Umbilical cord (tissue), 2 donors: ENCODE measurements around the gene C2CD4D. TPM values are rescaled to one million over a fixed set of nuclear protein-coding genes. Genes with fewer than 3 reads are reported as not detected.

ENCODE experiments used
- DNase-seq: peaks from one replicate; pipeline ENCODE4 v3.0.0-alpha.2; 2015; ENCODE audit warnings: low spot score
- total RNA-seq: library from RNA; depleted of rRNA; stranded (reverse); fragments of >200 nt; gene quantifications from one replicate; pipeline ENCODE4 v1.2.3, GENCODE V29; 2014; ENCODE audit warnings: low replicate concordance; ENCODE audit not compliant: insufficient read depth

C2CD4D gene
- total RNA-seq, 1 donor from 2014 or later = not detected

DNA sequence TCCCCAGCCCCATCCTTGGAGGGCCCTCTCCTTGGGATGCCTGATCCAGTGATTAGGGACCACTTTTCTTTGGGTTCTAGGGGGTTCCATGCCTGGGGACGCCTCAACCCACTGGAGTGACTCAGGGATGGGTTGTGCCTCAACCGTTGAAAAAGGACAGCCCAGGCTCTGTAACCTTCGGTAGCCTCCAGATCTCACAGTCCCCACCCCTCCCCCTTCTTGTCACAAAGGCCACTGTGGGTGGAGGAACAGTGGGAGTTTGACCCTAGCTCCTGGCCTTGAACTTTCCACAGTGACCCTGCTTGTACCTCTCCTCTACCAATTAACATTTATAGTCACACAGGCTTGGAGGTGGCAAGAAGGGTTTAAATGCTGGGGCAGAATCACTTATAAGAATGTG, 5.4 kb downstream of the C2CD4D start:
- no peak for DNase-seq

DNA sequence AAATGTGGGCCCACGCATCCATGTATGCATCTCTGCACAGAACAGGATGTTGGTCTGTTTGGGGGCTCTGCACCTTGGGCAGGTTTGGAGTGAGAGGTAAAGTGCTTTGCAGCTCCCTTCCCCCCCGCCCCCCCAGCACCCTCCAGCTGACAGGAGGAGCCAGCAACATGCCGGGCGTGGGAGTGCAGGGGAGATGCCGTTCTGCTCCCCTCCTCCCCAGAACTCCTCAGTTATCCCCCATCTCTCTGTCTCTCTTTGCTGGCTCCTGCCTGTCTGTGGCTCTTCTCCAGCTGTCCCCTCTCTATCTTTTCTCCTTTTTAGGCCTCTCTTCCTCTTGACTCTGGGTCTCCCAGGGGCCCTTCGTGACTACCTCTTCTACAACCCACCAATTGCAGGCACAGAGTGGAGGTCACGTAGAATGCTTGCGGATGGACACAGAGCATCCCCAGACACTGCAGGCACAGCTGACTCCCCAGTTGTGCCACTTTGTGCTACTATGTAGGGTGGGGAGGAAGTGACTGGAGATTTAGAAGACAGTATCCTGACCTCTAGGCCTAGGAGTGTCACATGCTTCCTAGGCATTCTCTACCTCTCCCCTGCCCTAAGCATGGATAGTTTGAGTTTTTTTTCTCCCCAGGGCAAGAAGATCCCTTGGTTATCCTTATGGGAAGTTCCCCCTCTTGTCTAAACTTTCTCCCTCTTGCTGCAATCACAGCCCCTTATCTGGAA, 6.3 kb downstream of the C2CD4D start:
- no peak for DNase-seq

DNA sequence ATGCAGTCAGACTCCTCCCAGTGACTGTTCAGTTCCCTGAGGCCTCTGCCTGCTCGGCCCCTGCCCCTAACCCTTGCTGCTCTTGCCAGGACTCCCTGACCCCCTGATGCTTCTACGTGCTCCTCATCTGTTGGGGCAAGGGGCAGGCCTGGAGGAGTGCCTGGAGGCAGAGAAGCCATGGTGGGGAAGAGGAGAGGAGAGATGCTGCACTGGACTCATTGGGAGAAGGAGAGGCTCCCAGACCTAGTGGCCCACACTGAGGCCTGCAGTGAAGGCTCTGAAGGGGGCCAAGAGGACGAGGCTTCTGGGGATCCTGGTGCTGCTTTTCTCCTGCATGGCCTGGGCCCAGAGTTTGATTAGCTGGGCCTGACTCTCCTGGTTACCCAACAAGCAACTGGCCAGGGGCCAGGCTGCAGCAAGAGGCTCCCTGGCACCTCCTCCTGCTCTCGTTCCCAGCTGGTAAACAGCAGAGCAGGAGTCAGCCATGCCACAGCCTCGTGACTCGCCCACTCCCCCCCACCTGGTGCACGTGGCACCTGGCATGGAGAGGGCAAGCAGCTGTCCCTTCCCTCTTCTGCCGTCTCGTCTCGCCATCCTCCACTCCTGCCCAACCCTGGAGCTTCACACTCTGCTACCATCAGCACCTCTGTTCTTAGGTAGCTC, 7.2 kb downstream of the C2CD4D start:
- DNase-seq = no peak

DNA sequence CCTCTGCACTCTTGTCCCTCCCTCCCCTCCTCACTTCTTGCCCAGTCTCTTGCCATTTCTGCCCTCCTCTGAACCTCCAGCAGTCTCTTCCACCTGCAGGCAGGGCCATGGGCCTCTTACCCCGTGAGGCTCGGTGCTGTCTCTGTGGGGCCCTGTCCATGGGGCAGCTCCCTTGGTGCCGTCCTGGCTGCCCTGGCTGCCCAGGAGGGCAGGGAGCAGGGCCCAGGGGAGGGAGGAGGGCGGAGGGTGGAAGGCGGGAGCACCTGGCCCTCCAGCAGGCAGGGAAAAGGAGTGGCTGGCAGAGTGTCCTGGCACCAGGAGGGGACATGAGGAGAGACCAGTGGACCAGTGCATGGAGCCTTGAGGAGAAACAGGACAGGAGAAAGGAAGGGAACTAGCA, 8.0 kb downstream of the C2CD4D start, which contains the start of gene RORC:
RORC (minus strand) TSS at position 198 of the 400 bp plus-strand sequence; CDS start at position 160, 38 bp downstream.
- DNase-seq = no peak

DNA sequence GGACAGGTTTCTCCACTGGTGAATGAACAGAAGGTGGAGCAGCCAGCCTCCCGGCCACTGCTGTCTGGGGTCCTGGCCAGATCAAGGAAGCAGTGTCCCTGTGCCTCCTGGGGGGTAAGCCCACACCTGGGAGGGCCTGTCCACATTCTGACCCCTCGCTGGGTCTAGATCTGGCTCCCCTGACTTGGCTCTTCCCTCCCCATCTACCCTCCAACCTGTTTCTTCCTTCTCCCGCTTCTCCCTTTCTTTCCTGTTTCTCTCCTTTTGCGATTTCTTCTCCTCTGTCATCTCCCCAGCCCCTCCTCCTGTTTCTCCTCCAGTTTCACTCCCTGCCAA, 8.4 kb downstream of the C2CD4D start:
- no peak for DNase-seq

DNA sequence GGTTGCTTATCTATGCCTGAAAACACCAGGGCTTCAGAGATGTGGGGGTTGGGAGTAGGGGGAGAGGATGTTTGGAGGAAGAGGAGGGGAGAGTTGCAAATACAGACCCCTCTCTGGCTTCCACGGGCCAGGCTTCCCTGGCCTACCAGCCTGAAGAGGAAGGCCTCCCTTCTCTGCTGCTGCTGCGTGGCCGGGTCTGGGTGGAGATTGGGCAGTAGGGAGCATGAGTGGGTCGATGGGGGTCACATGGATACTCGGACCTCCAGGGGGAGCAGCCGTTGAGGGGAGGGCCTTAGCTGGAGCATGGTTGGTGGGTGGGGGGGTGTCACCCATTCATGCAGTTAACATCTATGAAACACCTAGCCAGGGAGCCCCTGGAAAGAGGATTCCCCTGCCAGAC, 9.6 kb downstream of the C2CD4D start:
- no peak for DNase-seq

DNA sequence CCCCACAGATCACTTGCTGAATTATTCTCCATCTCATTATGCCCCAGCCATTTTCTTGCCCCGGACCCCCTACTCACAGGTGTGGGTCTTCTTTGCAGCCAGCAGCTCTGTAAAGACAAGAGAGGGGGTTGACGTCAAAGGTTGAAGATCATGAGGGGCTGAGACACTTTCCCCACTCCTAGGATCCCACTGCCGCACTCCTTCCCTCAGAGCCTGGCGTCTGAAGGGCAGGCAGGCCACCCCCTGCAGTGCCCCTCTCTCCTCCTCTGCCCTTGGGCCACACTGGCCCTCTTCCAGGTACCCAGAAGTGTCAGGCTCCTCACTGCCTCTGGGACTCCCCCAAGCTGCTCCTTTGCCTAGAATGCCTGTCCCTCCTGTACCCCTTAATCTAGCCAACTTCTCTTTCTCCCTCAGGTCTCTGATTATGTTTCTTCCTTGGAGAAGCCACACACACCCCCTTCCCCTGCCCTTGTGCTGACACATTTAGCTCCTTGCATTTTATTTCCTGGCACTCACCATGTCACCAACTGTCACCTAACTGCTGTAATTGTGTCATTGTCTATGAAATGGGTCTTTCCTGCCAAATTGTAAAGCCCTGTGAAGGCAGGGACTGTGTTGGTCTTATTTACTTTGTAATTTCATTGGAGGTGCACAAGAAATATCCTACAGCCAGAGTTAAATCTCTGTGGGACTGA, 10.1 kb downstream of the C2CD4D start:
- no peak for DNase-seq

DNA sequence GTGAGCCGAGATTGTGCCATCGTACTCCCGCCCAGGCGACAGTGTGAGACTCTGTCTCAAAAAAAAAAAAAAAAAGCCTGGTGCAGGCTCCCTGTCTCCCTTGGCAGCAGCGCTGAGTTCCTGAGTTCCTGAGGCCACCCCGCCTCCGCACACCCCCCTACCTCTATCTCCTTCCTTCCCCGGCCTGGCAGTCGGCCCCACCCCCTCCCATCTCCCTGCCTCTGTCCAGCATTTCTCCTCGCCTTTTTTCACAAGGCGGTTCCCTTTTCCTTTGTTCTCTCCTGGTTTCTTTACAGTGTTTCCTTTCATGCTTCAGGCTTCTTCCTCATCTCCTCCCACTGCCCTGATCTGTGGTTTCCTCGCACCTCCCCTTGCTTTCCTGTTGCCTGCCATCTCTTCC, 10.7 kb downstream of the C2CD4D start:
- peak; percentile 58 for DNase-seq

DNA sequence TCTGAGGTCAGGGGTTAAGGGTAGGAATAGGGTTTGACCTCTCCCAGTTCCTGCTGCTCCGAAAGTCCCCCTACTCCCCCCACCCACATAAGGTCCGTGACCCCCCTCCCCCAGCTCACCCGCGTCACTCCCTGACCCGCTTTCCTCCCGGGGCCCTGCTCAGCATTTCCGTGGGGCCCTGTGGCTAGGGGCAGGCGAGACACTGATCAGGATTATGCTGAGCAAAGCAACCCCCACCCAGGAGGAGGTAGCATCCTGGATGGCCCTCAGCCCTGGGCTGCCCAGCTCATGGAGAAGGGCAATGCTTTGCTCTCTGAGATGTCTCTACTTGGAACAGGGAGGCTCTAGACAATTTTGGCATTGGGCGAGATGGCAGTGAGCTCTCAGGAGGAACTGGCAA, 11.8 kb downstream of the C2CD4D start:
- no peak for DNase-seq

DNA sequence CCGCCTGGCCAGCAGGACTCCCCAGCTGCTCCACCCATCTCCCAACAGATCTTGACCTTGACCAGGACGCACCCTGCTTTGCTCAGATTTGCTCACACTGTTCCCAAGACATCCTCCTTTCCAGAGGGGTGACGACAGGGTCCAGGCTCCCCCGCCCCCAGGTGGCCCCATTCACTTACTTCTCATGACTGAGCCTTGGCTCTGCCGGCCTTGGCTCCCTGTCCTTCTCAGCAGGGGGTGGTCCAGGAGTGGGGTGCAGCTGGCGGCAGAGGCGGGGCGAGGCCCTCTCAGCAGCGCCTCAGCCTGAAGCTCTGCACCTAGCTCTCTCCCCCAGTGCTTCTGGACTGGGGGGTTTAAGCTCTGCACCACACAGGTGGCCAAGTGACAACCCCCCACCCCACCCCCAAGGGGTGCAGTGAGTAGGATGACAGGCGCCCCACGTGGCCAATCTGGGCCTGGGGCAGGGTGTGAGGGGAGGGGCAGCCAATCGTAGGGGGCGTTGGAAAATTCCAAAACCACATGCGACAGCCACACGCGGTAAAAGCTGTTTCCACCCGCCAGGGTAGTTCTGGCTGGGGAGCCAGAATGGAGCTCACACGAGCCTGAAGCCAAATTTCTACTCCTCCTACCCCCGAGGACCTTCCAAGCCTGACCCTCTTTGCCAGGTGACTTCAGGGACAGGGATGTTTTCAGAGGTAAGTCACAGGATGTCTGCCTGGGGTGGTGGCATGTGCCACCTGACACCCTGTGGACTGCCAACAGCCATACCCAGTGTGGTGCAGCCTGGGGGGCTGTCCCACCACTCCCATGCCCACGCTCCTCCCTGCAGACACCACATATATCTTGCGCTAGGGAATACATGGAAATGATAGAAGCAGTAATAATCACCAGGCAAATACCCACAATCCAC, 13.6 kb downstream of the C2CD4D start:
- DNase-seq = no peak

DNA sequence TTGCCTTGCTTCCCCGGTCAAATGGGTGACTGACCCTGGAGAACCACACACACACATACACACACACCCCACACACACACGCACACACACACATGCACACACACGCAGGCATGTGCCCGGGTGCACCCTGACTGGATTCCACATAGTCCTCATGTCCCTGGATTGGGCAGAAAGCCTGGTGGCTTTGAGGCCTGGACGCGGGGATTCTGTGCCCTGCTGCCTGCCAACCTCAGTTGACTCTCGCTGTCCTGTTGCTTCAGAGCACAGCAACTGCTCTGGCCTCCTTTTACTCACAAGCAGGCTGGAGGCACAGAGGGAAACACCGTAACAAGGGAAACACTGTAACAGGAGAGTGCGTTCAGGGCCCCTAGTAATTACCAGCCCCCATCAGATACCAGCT, 14.4 kb downstream of the C2CD4D start:
- DNase-seq = no peak

DNA sequence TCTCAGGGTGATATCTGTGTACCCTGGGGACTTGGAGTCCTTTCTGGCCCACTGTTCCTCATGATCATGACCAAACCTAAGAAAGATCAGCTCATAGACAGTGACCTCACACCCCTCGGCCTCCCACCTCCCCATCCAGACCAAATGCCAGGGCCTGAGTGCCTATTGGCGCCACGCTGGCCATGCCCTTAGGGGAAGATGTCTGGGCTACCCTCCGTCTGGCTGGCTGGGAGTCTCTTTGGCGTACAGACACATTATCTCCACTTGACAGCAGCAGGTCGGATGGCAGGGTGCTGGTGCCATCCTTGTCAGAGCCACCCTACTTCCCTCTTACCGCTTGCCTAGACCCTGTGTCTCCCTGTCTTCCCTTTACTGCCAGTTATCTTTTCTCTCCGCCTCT, 16.4 kb downstream of the C2CD4D start:
- no peak for DNase-seq

DNA sequence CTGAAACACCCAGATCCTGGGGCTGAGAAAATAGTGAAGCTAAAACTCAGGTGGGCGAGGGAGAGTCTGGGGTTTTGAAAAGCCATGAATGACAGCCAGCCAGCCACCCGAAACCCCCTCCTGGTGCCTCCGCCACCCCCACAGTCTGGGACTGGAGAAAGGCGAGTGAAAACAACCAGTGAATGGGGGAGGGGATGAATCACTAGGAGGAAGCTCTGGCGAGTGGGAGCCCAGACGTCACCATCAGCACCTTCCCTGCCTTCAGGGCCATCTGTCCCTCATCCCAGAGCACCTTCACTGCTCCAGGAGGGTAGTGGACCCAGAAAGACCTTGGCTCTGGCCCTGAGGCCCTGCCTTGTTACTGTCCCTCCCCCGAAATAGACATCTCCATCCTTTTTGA, 17.2 kb downstream of the C2CD4D start:
- DNase-seq = no peak

DNA sequence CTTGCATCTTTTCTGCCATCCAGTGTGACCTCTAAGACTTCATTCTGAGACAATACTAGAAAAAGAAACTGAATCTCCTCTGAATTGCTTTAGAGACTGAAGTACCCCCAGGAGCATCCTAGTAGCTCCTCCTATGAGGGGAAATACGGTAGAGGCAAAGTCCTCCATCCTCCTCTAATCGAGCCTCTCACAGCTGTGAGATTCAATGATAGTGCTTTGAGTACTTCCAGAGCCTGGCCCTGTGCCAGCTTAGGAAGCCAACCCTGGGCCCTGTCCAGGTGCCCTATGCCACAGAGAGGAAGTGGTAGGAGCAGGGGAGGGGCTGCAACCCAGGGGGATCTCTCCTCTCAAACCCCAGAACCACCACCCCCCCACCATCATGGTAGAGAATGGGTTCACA, 18.7 kb downstream of the C2CD4D start:
- DNase-seq = no peak

DNA sequence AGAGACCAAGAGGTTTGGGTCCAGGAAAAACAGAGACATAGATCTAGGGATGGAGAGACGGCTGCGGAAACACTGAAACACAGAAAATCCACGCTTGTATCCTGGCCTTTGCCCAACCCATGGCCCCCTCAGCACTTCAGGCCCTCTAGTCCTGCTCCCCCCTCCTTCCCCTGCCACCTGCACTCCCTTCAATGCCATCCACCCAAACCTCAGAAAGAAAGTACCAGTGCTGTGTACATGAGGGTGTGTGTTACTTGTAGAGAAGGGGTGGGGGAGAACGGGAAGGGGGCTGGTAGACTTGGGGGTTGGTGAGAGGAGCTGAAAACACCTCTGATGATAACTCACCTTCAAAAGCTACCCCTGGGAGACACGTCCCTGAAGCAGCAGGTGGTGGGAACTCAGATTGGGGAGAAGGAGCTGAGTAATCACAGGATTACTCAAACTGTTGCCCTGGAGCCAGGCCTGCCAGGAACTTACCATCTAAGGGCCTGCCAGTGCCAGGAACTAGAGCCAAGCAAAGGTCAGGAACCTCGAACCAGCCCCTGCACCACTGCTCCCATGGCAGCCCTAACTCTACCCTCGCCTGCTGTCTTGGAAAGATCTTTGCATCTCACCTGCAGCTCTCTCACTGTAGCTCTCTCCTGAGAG, 19.5 kb downstream of the C2CD4D start:
- no peak for DNase-seq

DNA sequence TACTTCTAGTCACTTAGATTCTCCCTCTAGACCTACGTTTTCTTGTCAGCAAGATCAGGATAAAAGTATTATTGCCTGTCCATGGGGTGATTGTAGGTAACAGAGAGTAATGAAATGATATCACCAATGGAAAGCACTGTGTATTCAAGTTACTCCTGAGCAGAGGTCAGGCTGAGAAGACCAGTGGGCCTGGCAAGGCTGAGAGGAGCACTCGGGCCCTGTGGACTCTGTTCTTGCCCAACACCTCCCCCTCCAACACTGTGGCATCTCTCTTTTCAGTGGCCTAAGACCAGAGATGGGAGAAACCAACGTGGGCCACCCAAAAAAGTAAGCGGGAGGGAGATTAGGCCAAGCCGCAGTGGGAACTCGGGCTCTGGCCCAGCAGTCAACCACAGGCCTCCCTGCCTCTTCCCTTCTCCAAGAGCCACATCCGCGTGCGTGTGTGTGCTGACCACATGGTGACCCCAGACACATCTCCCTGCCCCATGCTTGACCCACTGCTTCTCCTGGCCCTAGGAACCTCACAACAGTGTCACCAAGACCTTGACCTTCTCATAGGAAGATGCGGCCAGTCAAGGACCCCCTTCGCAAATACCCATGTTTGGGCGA, 20.3 kb downstream of the C2CD4D start:
- DNase-seq = no peak

DNA sequence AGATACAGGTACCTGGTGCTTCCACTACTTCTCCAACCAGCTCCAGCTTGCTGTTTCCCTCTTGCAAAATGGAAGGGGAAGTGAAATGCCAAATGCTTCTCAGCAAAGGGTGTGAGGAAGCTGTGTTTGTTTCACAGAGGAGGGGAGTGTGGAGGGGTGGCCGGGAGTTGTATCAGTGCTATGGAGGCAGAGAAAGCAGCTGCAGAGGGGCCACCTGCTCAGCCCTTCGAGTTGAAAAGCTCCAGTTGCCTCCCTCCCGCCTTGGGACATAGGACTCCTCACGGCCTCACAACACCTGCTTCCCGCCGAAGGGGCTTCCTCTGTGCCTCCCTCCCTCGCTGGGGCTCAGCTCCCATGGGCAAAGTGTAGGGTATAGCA, 22.3 kb downstream of the C2CD4D start:
- DNase-seq = no peak

DNA sequence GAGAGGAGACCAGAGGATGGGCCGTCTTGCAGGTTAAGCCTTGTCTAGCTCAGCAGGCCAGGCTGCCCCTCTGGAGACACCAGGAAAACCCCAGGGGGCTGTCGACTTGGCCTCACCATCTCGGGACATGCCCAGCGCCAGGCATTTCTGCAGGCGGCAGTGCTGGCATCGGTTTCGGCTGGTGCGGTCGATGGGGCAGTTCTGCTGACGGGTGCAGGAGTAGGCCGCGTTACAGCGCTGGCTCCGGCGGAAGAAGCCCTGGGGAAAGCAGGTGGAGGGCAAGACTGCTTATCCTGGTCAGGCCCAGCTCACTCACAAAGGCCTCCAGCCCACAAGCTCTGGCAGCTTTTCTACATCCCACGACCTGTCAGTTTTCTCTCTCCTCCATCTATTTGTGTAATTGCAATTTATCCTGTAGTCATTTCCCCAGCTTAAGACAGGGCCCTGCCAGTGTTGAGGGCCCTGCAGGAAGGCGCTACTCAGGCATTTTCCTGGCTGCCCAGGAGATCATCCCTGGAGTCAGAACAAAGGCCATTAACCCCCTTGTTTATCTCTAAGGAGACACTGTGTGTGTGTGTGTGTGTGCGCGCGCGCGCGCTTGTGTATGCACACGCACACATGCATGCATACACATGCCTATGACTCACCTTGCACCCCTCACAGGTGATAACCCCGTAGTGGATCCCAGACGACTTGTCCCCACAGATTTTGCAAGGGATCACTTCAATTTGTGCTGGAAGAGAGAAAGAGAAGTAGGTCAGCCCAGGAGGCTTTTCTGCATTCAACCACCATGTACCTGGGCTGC, 22.9 kb downstream of the C2CD4D start:
- no peak for DNase-seq

DNA sequence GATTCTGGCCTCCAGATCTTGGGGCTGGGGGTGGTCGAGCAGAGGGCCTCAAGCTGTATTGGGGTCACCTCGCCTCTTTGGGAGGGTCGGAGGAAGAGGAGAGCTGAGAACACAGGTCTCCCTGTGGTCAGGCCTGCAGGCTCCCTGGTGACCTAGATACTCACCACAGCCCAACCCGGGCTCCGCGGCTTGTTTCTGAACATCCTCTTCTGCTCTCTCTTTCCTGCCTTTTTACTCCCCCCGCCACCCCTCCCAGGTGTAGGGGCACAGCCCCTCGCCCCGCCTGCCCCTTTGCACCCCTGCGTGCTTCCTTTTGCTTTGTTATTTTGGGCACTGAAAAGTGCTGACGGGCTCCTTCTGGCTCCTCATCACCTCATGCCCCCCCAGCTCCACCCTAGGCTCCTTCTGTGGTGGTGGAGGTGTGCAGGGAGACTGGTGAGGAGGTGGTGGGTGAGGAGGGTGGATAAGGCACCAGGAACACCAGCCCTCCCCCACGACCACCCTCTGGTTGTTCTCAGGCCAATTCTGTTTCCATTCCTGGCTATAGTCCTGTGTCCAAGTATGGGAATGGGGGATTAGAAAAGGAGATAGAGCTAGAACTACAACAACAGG, 23.8 kb downstream of the C2CD4D start:
- DNase-seq = no peak
